Measurements from ENCODE around the gene CRELD2. TPM values are rescaled to one million over a fixed set of nuclear protein-coding genes. Genes with fewer than 3 reads are reported as not detected.

The CRELD2 gene
- total RNA-seq, 1 experiment from 2014 or later: 71.8 TPM

GRCh38 chr22:49884503-49885260, 33.8 kb upstream of the CRELD2 start:
- Histone ChIP-seq H3K27me3 (no peaks in the 10 kb centered on the region), H3K9me3 (no peaks in the 10 kb centered on the region; the same call in 1 of the 2 replicates), H3K4me3 (no peak overlapping the region), H3K36me3 (peaks cover 68% of the 10 kb centered on the region)
- DNase-seq: no peak

GRCh38 chr22:49885281-49885680, 33.2 kb upstream of the CRELD2 start:
- Histone ChIP-seq H3K4me3 (no peak overlapping the region), H3K36me3 (peaks cover 74% of the 10 kb centered on the region), H3K27me3 (no peaks in the 10 kb centered on the region), H3K9me3 (no peaks in the 10 kb centered on the region; the same call in 1 of the 2 replicates)
- DNase-seq: no peak

GRCh38 chr22:49885881-49886280, 32.6 kb upstream of the CRELD2 start:
- no peaks in the 10 kb centered on the region for H3K27me3 ChIP-seq
- H3K9me3 ChIP-seq: no peaks in the 10 kb centered on the region; the same call in 1 of the 2 replicates
- no peak overlapping the region for H3K4me3 ChIP-seq
- DNase-seq: no peak
- H3K36me3 ChIP-seq: peaks cover 78% of the 10 kb centered on the region

GRCh38 chr22:49886346-49887063, 31.9 kb upstream of the CRELD2 start:
- Histone ChIP-seq H3K9me3 (no peaks in the 10 kb centered on the region; the same call in 1 of the 2 replicates), H3K36me3 (peaks cover 82% of the 10 kb centered on the region), H3K4me3 (no peak overlapping the region), H3K27me3 (no peaks in the 10 kb centered on the region)
- no peak for DNase-seq

- DNase-seq: no peak
- H3K27me3 ChIP-seq: no peaks in the 10 kb centered on the region
- no peak overlapping the region for H3K4me3 ChIP-seq
- no peaks in the 10 kb centered on the region; the same call in 1 of the 2 replicates for H3K9me3 ChIP-seq
- H3K36me3 ChIP-seq: peaks cover 86% of the 10 kb centered on the region
Measured at GRCh38 chr22:49887064-49887451, 31.4 kb upstream of the CRELD2 start.

GRCh38 chr22:49887702-49888101, 30.7 kb upstream of the CRELD2 start:
- Histone ChIP-seq H3K9me3 (no peaks in the 10 kb centered on the region; the same call in 1 of the 2 replicates), H3K4me3 (no peak overlapping the region), H3K27me3 (no peaks in the 10 kb centered on the region), H3K36me3 (peaks cover 91% of the 10 kb centered on the region)
- no peak for DNase-seq

- no peak overlapping the region for H3K4me3 ChIP-seq
- H3K27me3 ChIP-seq: no peaks in the 10 kb centered on the region
- H3K36me3 ChIP-seq: peaks cover 87% of the 10 kb centered on the region
- DNase-seq: no peak
- no peaks in the 10 kb centered on the region; the same call in 1 of the 2 replicates for H3K9me3 ChIP-seq
Measured at GRCh38 chr22:49889071-49889470, 29.4 kb upstream of the CRELD2 start.

- peaks cover 59% of the 10 kb centered on the region for H3K36me3 ChIP-seq
- DNase-seq: no peak
- no peaks in the 10 kb centered on the region; the same call in 1 of the 2 replicates for H3K9me3 ChIP-seq
- no peaks in the 10 kb centered on the region for H3K27me3 ChIP-seq
- H3K4me3 ChIP-seq: no peak overlapping the region
Measured at GRCh38 chr22:49892226-49892899, 26.1 kb upstream of the CRELD2 start.

- Histone ChIP-seq H3K36me3 (peaks cover 53% of the 10 kb centered on the region), H3K27me3 (no peaks in the 10 kb centered on the region), H3K9me3 (no peaks in the 10 kb centered on the region; the same call in 1 of the 2 replicates), H3K4me3 (no peak overlapping the region)
- no peak for DNase-seq
Measured at GRCh38 chr22:49893025-49893424, 25.4 kb upstream of the CRELD2 start.

- no peak for DNase-seq
- Histone ChIP-seq H3K9me3 (no peaks in the 10 kb centered on the region), H3K27me3 (no peaks in the 10 kb centered on the region), H3K4me3 (no peak overlapping the region), H3K36me3 (peaks cover 38% of the 10 kb centered on the region)
Measured at GRCh38 chr22:49894322-49895054, 23.9 kb upstream of the CRELD2 start.

GRCh38 chr22:49896201-49896600, 22.2 kb upstream of the CRELD2 start:
- peaks cover 22% of the 10 kb centered on the region for H3K36me3 ChIP-seq
- H3K27me3 ChIP-seq: no peaks in the 10 kb centered on the region
- H3K9me3 ChIP-seq: no peaks in the 10 kb centered on the region
- H3K4me3 ChIP-seq: no peak overlapping the region
- DNase-seq: no peak

- Histone ChIP-seq H3K4me3 (no peak overlapping the region), H3K27me3 (no peaks in the 10 kb centered on the region), H3K36me3 (peaks cover 19% of the 10 kb centered on the region), H3K9me3 (no peaks in the 10 kb centered on the region)
- DNase-seq: no peak
Measured at GRCh38 chr22:49897015-49897684, 21.3 kb upstream of the CRELD2 start.

- H3K27me3 ChIP-seq: no peaks in the 10 kb centered on the region
- peaks cover 10% of the 10 kb centered on the region for H3K36me3 ChIP-seq
- H3K4me3 ChIP-seq: no peak overlapping the region
- H3K9me3 ChIP-seq: no peaks in the 10 kb centered on the region
- no peak for DNase-seq
Measured at GRCh38 chr22:49899530-49899929, 18.9 kb upstream of the CRELD2 start.

GRCh38 chr22:49900441-49901230, 17.8 kb upstream of the CRELD2 start:
- H3K27me3 ChIP-seq: no peaks in the 10 kb centered on the region
- H3K4me3 ChIP-seq: no peak overlapping the region
- H3K36me3 ChIP-seq: peaks cover 10% of the 10 kb centered on the region
- H3K9me3 ChIP-seq: no peaks in the 10 kb centered on the region
- no peak for DNase-seq

- Histone ChIP-seq H3K36me3 (peaks cover 10% of the 10 kb centered on the region), H3K4me3 (no peak overlapping the region), H3K9me3 (no peaks in the 10 kb centered on the region), H3K27me3 (no peaks in the 10 kb centered on the region)
- no peak for DNase-seq
Measured at GRCh38 chr22:49901457-49901856, 17.0 kb upstream of the CRELD2 start.
